IPS-11a (cell line): ENCODE measurements around the gene OSBP.
A peak's percentile ranks its signal among the peaks of the same experiment; 100 is the strongest.
"Not testable (repeated sequence)": the region's sequence is repeated elsewhere in the genome, so short reads cannot be mapped to it uniquely, and the experiment has no call there.

Experiments
- H3K4me3 ChIP-seq: one replicate; pipeline ENCODE4 v1.5.1; 2013; ENCODE audit warnings: low read depth, low read length, control low read depth

Gene OSBP

GRCh38 chr11:59555601-59556114, 59.9 kb downstream of the OSBP start:
- H3K4me3 ChIP-seq, result peak overlapping the region; percentile 96

- no peak overlapping the region for H3K4me3 ChIP-seq
These were observed 62.3 kb downstream of the OSBP start for GRCh38 chr11:59553323-59553722.

GRCh38 chr11:59552844-59553243, 62.7 kb downstream of the OSBP start:
- no peak overlapping the region for H3K4me3 ChIP-seq

- peak overlapping the region; percentile 87 for H3K4me3 ChIP-seq
These were observed 63.7 kb downstream of the OSBP start for GRCh38 chr11:59551659-59552521.

- H3K4me3 ChIP-seq, result peak overlapping the region; percentile 87
These were observed 64.5 kb downstream of the OSBP start for GRCh38 chr11:59550842-59551658.

GRCh38 chr11:59550368-59550841, 65.2 kb downstream of the OSBP start:
- H3K4me3 ChIP-seq, result peak overlapping the region; percentile 87

- H3K4me3 ChIP-seq, result no peak overlapping the region
These were observed 67.3 kb downstream of the OSBP start for GRCh38 chr11:59548309-59548656.

- not testable (repeated sequence) for H3K4me3 ChIP-seq
These were observed 67.8 kb downstream of the OSBP start for GRCh38 chr11:59547605-59548308.

- no peak overlapping the region for H3K4me3 ChIP-seq
These were observed 70.2 kb downstream of the OSBP start for GRCh38 chr11:59545179-59546020.

GRCh38 chr11:59544869-59545178, 70.8 kb downstream of the OSBP start:
- H3K4me3 ChIP-seq, result no peak overlapping the region

GRCh38 chr11:59543713-59544112, 71.9 kb downstream of the OSBP start:
- H3K4me3 ChIP-seq, result not testable (repeated sequence)

GRCh38 chr11:59542142-59542810, 73.3 kb downstream of the OSBP start:
- no peak overlapping the region for H3K4me3 ChIP-seq

GRCh38 chr11:59534676-59535075, 80.9 kb downstream of the OSBP start:
- H3K4me3 ChIP-seq, result no peak overlapping the region

GRCh38 chr11:59532620-59533019, 83.0 kb downstream of the OSBP start:
- no peak overlapping the region for H3K4me3 ChIP-seq

GRCh38 chr11:59528711-59529110, 86.9 kb downstream of the OSBP start:
- H3K4me3 ChIP-seq, result no peak overlapping the region
